Measurements from ENCODE around the gene TUBB2A. TPM values are rescaled to one million over a fixed set of nuclear protein-coding genes. Genes with fewer than 3 reads are reported as not detected.

TUBB2A gene
- total and polyA plus RNA-seq, 2 of the 8 experiments (the other 6 are each of a cell fraction or from before 2014, with no cell fraction given) = 315 to 330 TPM

DNA sequence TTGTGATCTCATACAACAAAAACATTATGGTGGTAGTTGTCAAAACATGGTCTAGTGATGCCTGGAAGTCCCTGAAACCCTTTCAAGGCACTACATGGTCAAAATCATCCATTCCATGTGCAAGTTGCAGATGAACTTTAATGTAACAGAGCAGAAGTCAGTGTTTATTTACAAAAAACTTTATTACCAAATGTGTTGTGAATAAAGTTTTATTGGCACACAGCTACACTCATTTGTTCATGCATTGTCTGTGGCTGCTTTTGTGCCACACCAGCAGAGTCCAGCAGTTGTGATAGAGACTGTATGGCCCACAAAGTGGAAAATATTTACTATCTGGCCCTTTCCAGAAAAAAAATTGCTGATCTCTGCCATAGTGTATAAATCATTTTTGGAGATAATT, 43.3 kb upstream of the TUBB2A start:
- FAIRE-seq = no peak
- CTCF ChIA-PET (ENCODE audit: partially characterized antibody) = interaction anchor here (0.7 to 1.4 kb wide), 2 partner anchors 35 to 43 kb away, joined by 4 read pairs; partner anchors contain the start of gene TUBB2A
- no peaks in the 10 kb centered on the region for H4K20me1 ChIP-seq (replicated peaks in 1 of 2; ENCODE audit: control insufficient read depth in 1 of 2, insufficient read depth in 2 of 2, low read length in 2 of 2)
- TF ChIP-seq ZNF274 (IDR thresholded peaks at IDR 0.05; ENCODE audit: borderline replicate concordance, extremely low read depth, low read length) (no peak), SP2 (IDR thresholded peaks at IDR 0.05; ENCODE audit: low read length) (no peak), TCF12 (IDR thresholded peaks at IDR 0.05; ENCODE audit: low read depth, low read length) (no peak), RAD21 (IDR thresholded peaks at IDR 0.05 in 1 of 2, conservative IDR thresholded peaks at IDR 0.05 in 1 of 2; ENCODE audit: low read depth in 2 of 2, low read length in 2 of 2) (no peak), SIN3A (conservative IDR thresholded peaks at IDR 0.05 in 1 of 2, IDR thresholded peaks at IDR 0.05 in 1 of 2; ENCODE audit: low read depth in 1 of 2, low read length in 2 of 2) (no peak), CEBPB (IDR thresholded peaks at IDR 0.05; ENCODE audit: low read depth, low read length) (no peak), YY1 (IDR thresholded peaks at IDR 0.05; ENCODE audit: low read depth, low read length) (no peak), HDAC6 (IDR thresholded peaks at IDR 0.05; ENCODE audit: low read depth, low read length) (no peak), MAFK (IDR thresholded peaks at IDR 0.05; ENCODE audit: low read depth, low read length) (no peak), GTF2F1 (IDR thresholded peaks at IDR 0.05; ENCODE audit: borderline replicate concordance, low read depth, low read length) (no peak), GABPA (IDR thresholded peaks at IDR 0.05; ENCODE audit: borderline replicate concordance, insufficient read depth, low read length) (no peak), FOSL1 (IDR thresholded peaks at IDR 0.05; ENCODE audit: insufficient read depth, low read depth, low read length) (no peak), SIX5 (IDR thresholded peaks at IDR 0.05; ENCODE audit: low read depth, low read length) (no peak)
- TF ChIP-seq, protein P1, sequence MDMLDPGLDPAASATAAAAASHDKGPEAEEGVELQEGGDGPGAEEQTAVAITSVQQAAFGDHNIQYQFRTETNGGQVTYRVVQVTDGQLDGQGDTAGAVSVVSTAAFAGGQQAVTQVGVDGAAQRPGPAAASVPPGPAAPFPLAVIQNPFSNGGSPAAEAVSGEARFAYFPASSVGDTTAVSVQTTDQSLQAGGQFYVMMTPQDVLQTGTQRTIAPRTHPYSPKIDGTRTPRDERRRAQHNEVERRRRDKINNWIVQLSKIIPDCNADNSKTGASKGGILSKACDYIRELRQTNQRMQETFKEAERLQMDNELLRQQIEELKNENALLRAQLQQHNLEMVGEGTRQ (IDR thresholded peaks at IDR 0.05; ENCODE audit: low read length) = no peak

More for the DNA sequence above, 43.3 kb upstream of the TUBB2A start:
- Histone ChIP-seq H3K27me3 (replicated peaks in 1 of 4; ENCODE audit: control insufficient read depth in 3 of 4, extremely low read depth in 1 of 4, insufficient read depth in 3 of 4, low read length in 3 of 4) (no peaks in the 10 kb centered on the region), H3K23me2 (ENCODE audit: low read depth, low read length) (no peaks in the 10 kb centered on the region), H3K9me3 (ENCODE audit: insufficient read depth in 2 of 2, low read depth in 1 of 2, low read length in 1 of 2) (no peaks in the 10 kb centered on the region), H2BK5ac (ENCODE audit: low read depth, low read length) (no peak overlapping the region), H2BK20ac (ENCODE audit: low read length) (no peak overlapping the region), H3K9ac (replicated peaks in 1 of 4; ENCODE audit: extremely low read depth in 1 of 4, low read depth in 3 of 4, low read length in 3 of 4) (no peak overlapping the region), H4K8ac (ENCODE audit: extremely low read depth, insufficient read depth, low read length) (no peak overlapping the region), H3K4me3 (ENCODE audit: extremely low read depth in 1 of 4, insufficient read depth in 2 of 4, low read depth in 3 of 4, low read length in 4 of 4) (no peak overlapping the region), H3K27ac (ENCODE audit: low read depth, low read length) (no peak overlapping the region), H3K36me3 (ENCODE audit: control insufficient read depth in 2 of 4, insufficient read depth in 4 of 4, low read length in 3 of 4) (no peaks in the 10 kb centered on the region), H3K79me2 (ENCODE audit: control insufficient read depth in 1 of 2, insufficient read depth in 2 of 2, low read length in 2 of 2) (no peaks in the 10 kb centered on the region), H3K4me2 (ENCODE audit: insufficient read depth in 1 of 2, low read depth in 2 of 2, low read length in 2 of 2) (no peak overlapping the region), H4K91ac (replicated peaks; ENCODE audit: insufficient read length, low read length) (no peak overlapping the region), H3K79me1 (ENCODE audit: low read depth, low read length) (no peaks in the 10 kb centered on the region), H3K4ac (replicated peaks; ENCODE audit: insufficient read length, low read depth, low read length) (no peak overlapping the region), H2BK12ac (ENCODE audit: low read depth, low read length) (no peak overlapping the region), H3K56ac (replicated peaks; ENCODE audit: insufficient read length, low read depth, low read length) (no peak overlapping the region), H3K14ac (ENCODE audit: insufficient read length) (no peak overlapping the region), H3K4me1 (replicated peaks in 1 of 4; ENCODE audit: control insufficient read depth in 3 of 4, insufficient read depth in 4 of 4, low read length in 3 of 4) (peaks cover 3 to 9% (median 6%) of the 10 kb centered on the region in 4 experiments), H4K5ac (ENCODE audit: insufficient read length, low read depth, low read length) (no peak overlapping the region), H3K23ac (ENCODE audit: insufficient read length) (no peak overlapping the region), H2AFZ (ENCODE audit: low read length) (no peak overlapping the region), H2AK5ac (ENCODE audit: low read depth, low read length) (no peak overlapping the region), H2BK120ac (replicated peaks; ENCODE audit: low read depth, low read length) (no peak overlapping the region), H3K18ac (ENCODE audit: extremely low read depth, low read length) (no peak overlapping the region), H2BK15ac (ENCODE audit: low read length) (no peak overlapping the region)
- POLR2A ChIA-PET (ENCODE audit: partially characterized antibody) = interaction anchor here (2.3 to 2.7 kb wide), 2 partner anchors 8 to 27 kb away, joined by 8 to 11 read pairs; partner anchors contain the start of gene TUBB2B
- no peak for DNase-seq (ENCODE audit: low read depth in 1 of 2, low spot score in 2 of 2)
